HG03108 (cell line): ENCODE measurements around the gene RBBP6.

ENCODE experiments used
- ATAC-seq: cut with Tn5 transposase; IDR thresholded peaks from one replicate; pipeline ENCODE4 v1.9.1; 2021; ENCODE audit warnings: moderate library complexity; ENCODE audit not compliant: unreplicated experiment

The RBBP6 gene

GRCh38 chr16:24522751-24523150 lies 16.6 kb upstream of the RBBP6 start:
- ATAC-seq, result no peak

GRCh38 chr16:24523569-24523968 lies 15.8 kb upstream of the RBBP6 start:
- no peak for ATAC-seq

- ATAC-seq, result no peak
Observed at GRCh38 chr16:24524855-24525677, 14.3 kb upstream of the RBBP6 start.

GRCh38 chr16:24525970-24526559 lies 13.3 kb upstream of the RBBP6 start:
- no peak for ATAC-seq

GRCh38 chr16:24526701-24527495 lies 12.5 kb upstream of the RBBP6 start:
- no peak for ATAC-seq

- ATAC-seq, result no peak
Observed at GRCh38 chr16:24531166-24531565, 8.2 kb upstream of the RBBP6 start.

- ATAC-seq, result no peak
Observed at GRCh38 chr16:24534620-24535019, 4.7 kb upstream of the RBBP6 start.

GRCh38 chr16:24535827-24536226 lies 3.5 kb upstream of the RBBP6 start:
- ATAC-seq, result no peak

- ATAC-seq, result no peak
Observed at GRCh38 chr16:24536671-24537070, 2.7 kb upstream of the RBBP6 start.

- no peak for ATAC-seq
Observed at GRCh38 chr16:24537474-24538337, 1.7 kb upstream of the RBBP6 start.

GRCh38 chr16:24538756-24539294 lies 541 bp upstream of the RBBP6 start:
- no peak for ATAC-seq

GRCh38 chr16:24539850-24540601 lies 660 bp downstream of the RBBP6 start:
- ATAC-seq, result peak; percentile 28

- no peak for ATAC-seq
Observed at GRCh38 chr16:24540602-24541210, 1.3 kb downstream of the RBBP6 start.

- ATAC-seq, result no peak
Observed at GRCh38 chr16:24541233-24541933, 2.0 kb downstream of the RBBP6 start.

GRCh38 chr16:24543949-24544348 lies 4.6 kb downstream of the RBBP6 start:
- no peak for ATAC-seq

GRCh38 chr16:24544640-24545039 lies 5.3 kb downstream of the RBBP6 start:
- ATAC-seq, result no peak

- ATAC-seq, result no peak
Observed at GRCh38 chr16:24550295-24550694, 10.9 kb downstream of the RBBP6 start.

GRCh38 chr16:24552705-24553246 lies 13.4 kb downstream of the RBBP6 start:
- no peak for ATAC-seq

- no peak for ATAC-seq
Observed at GRCh38 chr16:24553983-24554382, 14.6 kb downstream of the RBBP6 start.
